Kasumi-1 (cell line): ENCODE measurements around the gene ATAD3B.
"Not testable (repeated sequence)": the region's sequence is repeated elsewhere in the genome, so short reads cannot be mapped to it uniquely, and the experiment has no call there.

ENCODE experiments used
- DNase-seq, 2 experiments: peaks; one replicate each; lab custom pipeline; 2025; lab: John Stamatoyannopoulos, UW

The ATAD3B gene, protein sequence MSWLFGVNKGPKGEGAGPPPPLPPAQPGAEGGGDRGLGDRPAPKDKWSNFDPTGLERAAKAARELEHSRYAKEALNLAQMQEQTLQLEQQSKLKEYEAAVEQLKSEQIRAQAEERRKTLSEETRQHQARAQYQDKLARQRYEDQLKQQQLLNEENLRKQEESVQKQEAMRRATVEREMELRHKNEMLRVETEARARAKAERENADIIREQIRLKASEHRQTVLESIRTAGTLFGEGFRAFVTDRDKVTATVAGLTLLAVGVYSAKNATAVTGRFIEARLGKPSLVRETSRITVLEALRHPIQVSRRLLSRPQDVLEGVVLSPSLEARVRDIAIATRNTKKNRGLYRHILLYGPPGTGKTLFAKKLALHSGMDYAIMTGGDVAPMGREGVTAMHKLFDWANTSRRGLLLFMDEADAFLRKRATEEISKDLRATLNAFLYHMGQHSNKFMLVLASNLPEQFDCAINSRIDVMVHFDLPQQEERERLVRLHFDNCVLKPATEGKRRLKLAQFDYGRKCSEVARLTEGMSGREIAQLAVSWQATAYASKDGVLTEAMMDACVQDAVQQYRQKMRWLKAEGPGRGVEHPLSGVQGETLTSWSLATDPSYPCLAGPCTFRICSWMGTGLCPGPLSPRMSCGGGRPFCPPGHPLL

DNA sequence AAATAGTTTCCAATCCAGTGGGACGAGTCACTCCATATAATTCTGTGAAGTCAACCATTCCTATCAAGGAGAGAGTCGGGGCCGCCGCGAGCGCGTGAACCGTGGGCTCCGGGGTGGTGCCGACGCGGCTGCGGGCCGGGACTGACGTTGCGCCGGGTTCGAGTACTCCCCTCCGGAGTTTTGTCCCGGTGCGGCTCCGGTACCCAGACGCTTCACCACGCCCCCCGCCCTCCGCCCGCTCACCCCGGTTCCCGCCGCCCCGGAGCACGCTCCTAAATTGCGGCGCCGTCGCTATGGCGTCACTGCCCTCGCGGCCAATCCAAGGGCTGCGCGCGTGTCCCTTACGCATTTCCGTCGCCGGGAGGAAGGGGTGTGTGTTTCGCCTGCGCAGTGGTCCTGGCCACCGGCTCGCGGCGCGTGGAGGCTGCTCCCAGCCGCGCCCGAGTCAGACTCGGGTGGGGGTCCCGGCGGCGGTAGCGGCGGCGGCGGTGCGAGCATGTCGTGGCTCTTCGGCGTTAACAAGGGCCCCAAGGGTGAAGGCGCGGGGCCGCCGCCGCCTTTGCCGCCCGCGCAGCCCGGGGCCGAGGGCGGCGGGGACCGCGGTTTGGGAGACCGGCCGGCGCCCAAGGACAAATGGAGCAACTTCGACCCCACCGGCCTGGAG lies at the start of gene ATAD3B:
Gene ATAD3B, plus strand, starts transcription at position 377 of the 664 bp plus-strand sequence. Its CDS starts 120 bp downstream, at position 497.
- DNase-seq = peak; percentile 84

DNA sequence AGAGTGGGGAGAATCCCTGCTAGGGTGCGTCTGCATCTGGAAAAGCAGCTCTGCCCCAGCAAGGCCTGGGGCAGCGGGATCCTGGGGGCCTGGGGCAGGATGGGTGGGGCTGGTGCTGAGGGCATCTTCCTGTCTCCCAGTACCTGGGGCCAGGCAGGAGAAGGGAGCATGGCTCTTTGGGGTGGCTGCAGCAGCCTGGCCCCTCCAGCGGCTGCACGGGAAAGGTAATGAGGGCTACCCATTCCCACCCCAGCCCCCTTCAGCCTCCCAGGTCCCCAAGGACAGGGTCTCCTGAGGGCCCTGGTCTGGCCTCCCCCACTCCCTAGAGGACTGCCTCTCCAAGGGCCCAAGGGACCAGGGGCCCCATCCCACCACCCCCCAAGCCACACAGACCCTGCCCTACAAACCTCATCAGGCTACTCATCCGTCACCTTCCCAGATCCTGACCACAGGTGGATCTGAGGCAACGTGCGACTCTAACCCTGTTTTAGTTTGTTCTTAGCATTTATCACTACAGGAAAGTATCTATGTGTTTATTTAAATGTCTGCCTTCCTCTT lies 49.6 kb upstream of the ATAD3B start:
- DNase-seq = no peak

DNA sequence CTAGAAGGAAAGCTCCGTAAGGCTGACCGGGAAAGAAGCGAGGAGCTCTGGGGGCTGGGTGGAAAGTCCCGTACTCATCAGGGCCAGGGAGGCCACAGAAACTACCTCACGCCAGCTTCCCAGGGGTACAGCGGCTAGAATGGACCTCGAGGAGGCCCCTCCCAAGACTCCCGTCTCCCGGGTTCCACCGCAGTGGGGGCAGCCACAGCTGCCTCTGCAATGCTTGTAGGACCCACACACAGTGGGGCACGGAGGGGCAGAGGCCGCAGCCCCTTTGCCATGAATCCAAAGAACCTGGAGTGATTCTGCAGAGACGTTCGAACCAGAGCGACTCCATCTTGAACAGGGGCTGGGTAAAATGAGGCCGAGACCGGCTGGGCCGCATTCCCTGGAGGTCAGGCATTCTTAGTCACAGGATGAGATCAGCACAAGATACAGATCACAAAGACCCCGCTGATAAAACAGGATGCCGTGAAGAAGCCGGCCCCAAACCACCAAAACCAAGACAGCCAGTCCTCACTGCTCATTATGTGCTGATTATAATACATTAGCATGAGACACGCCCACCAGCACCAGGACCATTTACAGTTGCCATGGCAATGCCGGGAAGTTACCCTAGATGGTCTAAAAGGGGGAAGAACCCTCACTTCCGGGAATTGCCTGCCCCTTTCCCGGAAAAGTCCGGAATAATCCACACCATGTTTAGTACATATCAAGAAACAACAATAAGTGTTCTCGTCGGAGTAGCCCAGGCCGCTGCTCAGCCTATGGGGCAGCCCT lies 48.9 kb upstream of the ATAD3B start:
- DNase-seq = no peak

DNA sequence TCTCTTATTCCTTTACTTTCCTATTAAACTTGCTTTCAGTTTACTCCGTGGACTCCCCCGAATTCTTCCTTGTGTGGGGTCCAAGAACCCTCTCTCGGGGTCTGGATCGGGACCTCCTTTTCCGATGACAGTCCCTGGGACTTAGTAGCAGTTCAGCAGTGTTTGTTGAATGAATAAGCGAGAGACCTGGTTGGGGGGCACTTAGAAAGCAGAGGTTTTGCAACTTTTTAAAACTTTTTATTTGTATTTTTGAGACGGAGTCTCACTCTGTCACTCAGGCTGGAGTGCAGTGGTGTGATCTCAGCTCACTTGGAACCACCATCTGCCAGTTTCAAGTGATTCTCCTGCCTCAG lies 48.3 kb upstream of the ATAD3B start:
- DNase-seq = no peak

DNA sequence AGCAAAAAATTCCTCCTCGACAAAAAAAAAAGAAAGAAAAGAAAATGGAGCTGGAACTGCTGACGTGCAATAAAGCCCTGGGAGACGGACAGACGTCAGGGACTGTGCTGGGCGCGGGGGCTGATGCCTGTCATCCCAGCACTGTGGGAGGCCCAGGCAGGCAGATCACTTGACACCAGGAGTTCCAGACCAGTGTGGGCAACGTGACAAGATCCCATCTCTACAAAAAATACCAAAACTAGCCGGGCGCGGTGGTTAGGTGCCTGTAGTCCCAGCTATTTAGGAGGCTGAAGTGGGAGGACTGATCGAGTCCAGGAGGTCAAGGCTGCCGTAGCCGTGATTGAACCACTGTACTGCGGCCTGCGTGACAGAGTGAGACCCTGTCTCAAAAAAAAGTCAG lies 46.9 kb upstream of the ATAD3B start:
- DNase-seq = no peak

DNA sequence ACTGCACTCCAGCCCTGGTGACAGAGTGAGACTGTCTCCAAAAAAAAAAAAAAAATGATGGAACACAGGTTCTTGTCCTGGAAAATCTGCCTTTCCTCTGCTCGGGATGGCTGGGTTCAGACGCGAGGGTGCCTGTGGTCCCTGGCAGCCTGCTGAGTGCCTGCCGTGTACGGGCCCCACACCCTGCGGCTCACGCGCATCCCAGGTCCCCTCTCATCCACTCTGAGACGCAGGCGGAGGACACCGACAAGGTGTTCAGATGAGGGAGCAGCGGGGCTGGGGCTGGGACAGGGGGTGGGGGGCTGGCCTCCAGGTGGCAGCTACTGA lies 46.2 kb upstream of the ATAD3B start:
- DNase-seq = no peak

DNA sequence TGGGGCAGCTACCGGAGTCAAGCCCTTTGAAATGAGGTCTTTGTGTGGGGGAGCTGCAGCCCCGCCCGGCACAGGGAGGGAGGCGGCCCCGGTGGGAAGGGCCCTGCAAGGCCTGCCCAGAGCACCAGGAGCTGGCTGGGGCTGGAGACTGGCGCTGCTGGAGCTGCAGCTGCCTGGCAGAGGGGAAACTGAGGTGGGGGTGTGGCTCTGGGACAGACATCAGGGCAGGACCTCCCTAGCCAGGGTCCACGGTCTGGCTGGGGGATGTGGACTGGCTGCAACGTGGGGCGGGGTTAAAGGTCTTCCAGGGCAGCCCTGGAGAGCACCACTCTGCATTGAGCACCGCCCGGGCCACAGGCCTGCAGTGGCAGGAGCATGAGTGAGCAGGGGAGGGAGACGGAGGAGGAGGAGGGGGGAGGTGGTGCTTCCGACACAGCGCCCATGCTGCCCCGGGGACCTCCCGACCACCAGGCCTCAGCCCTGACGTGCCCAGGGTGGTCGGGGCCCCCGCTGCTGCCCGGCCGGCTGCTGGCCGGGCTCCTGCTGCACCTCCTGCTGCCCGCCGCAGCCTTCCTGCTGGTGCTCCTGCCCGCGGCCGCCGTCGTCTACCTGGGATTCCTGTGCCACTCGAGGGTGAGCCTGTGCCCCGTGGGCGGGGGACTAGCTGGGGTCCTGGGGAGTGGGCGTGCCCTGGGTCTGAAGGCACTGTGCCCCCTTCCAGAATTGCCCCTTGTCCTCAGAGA lies 45.6 kb upstream of the ATAD3B start:
- no peak for DNase-seq

DNA sequence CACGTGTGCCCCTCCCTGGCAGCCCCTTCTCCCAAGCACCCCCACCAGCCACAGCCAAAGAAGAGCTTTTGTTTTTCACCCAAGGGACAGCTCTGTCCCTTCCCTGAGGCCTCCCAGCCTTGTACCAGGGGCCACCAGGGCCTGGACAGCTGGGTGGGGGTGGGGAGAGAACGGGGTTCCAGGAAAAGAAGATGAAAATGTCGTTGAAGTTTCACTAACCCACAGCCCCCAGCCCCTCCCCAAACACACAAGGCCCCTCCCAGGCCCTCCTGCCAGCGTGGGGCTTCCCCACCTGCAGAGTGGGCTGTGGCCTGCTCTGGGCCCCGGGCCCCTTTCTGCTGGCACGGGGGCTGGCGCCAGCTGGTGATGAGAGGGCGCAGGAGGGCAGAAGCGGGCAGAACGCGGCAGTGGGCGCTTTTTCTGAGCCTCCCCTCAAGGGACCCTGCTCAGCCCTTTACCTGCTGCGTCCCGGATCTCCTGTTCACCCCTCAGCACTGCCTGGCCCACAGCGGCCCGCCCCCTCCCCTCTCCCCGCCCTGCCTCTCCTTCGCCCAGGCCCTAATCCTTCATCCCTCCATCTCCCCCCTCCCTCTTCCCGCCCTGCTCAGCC lies 45.0 kb upstream of the ATAD3B start:
- no peak for DNase-seq

DNA sequence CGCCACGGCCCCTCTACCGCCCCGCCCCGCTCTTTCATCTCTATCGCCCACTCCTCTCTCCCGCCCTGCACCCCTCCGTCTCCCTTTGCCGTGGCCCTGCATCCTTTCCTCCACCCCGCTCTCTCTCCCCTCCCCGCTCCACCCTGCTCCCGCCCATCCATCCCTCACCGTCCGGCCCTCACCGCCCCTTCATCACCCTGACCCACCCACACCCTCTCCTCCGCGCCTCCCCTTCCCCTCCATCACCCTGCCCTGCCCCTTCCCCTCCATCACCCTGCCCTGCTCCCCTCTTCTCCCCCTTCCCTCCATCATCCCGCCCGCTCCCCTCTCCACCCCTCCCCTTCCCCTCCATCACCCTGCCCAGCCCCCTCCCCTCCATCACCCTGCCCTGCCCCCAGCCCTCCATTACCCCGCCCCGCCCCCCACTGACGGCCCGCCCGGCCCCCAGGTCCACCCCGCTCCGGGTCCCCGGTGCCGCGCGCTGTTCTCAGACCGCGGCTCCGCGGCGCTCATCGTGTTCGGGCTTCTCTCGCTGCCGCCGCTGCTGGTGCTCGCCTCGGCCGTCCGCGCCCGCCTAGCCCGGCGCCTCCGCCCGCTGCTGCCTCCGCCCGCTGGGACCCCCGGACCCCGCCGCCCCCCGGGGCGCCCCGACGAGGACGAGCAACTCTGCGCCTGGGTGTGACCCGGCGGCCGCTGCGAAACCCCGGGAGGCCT lies 44.3 kb upstream of the ATAD3B start:
- no peak for DNase-seq

DNA sequence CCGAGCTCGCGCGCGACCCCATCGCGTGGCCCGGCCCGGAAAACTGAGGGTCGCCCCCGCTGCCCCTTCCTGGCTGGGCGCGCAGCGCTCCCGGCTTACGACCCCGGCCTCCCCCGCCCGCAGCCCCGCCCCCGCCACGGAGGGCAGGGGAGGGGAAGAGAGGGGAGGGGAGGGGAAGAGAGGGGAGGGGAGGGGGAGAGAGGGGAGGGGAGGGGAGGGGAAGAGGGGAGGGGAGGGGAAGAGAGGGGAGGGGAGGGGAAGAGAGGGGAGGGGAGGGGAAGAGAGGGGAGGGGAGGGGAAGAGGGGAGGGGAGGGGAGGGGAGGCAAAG lies 43.8 kb upstream of the ATAD3B start:
- DNase-seq = no peak

DNA sequence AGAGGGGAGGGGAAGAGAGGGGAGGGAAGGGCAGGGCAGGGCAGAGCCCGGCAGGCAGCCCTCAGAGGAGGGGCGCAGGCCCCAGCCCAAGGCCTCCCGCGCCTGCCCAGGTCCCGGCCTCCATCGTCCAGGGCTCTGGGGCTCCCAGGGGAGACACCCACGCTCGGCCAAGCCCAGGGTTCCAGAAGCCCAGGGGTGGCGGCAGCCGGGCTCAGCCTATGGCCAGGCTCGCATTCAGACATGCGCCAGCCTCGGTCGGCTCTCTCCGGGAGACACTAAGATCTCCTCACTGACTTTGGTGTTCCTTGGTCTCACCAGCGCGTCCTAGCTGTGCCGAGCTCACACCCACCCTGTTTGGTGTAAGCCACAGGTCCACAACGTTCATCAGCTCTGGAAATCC lies 43.4 kb upstream of the ATAD3B start:
- no peak for DNase-seq

DNA sequence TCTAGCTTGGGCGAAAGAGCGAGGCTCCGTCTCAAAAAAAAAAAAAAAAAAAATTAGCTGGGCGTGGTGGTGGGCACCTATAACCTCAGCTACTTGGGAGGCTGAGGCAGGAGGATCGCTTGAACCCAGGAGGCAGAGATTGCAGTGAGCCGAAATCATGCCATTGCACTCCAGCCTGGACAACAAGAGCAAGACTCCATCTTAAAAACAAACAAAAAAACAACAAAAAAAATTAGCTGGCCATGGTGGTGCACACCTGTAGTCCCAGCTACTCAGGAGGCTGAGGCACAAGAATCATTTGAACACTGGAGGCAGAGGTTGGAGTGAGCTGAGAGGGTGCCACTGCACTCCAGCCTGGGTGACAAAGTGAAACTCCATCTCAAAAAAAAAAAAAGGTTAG lies 42.6 kb upstream of the ATAD3B start:
- DNase-seq = not testable (repeated sequence)

DNA sequence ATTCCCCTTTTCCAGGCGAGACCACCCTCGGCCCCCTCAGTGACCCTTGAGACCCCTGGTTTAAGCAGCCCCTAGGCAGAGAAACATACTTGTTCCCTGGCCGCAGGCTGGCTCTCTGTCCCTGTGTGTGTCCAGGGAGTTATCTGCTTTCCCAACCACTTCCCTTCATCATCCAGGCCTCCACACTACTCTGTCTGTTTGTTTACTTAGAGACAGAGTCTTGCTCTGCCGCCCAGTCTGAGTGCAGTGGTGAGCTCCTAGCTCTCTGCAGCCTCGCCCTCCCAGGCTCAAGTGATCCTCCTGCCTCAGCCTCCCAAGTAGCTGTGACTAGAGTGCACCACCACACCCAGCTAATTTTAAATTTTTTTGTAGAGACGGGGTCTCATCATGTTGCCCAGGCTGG lies 41.9 kb upstream of the ATAD3B start:
- no peak for DNase-seq

DNA sequence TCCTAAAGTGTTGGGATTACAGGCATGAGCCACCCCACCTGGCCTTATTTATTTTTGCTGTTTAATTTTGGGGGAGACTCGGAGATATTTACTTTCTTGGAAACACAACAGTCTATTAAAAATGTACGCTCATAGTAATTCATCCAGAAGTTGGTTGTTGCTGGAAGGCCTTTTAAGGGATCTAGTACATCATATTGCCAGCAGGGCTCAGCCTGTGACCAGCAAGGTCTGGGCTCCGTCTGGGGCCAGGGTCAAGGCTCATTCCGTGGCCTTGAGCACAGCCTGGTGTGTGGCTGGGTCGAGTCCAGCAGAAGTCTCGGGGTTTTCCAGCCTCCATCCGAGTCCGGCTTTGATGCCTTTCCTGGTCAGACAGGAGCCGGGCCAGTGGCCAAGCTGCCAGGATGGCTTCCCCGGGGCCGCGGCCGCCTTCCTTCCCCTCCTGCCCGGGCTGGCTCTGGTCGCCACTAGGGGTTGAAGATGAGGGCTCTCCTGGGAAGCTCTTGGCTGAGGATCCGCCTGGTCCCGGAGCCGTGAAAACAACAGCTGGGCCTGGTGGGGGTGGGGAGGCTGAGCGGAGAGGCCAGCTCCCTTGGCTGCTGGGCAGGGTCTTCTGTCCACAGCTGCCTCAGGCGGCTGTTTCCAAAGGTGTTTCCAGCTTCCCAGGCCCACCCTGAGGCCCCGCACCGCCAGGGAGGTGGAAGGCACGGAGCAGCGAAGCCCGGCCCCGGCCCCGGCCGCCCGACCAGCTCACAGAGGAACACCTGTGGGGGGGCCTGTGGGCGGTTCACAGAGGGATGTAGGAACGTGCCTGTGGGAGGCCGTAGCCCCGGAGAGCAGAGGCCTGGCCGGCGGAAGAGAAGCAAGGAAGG lies 41.2 kb upstream of the ATAD3B start:
- no peak for DNase-seq

DNA sequence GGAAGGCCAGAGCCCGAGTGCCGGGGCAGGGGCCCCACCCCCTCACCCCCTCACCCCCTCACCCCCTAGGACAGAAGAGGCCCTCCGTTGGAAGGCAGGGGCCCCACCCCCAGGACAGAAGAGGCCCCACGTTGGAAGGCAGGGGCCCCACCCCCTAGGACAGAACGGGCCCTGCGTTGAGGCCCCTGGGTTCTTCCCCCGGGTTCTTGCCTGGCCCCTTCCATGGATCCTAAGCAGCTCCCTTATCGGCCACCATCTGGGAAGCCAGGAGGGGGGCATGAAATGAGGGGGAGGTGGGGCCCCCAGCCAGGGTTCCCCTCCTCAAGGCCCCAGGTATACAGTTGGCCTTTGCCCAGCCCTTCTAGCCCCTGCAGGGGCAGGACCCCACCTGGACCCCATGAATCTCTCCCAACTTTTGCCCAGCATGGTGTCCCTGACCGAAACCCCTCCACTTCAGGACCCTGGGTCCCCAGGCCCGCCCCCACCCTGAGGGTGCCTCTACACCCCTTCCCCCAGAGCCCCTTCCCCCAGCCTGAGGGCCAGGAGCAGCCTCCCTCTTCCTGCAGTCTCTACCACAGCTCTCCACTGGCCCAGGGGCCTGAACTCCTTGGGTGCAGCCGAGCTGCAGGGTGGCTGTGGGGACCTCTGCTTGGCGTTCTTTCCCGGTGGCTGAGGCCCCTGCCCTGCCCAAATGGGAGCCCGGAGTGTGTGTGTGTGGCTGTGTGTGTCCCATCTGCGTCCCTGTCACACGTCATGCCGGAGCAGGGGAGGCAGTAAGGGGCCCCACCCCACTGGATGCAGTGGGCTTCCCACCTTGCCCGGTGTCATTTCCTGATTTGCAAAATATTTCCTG lies 40.3 kb upstream of the ATAD3B start:
- DNase-seq = peak in 1 of 2 experiments; percentile 11

DNA sequence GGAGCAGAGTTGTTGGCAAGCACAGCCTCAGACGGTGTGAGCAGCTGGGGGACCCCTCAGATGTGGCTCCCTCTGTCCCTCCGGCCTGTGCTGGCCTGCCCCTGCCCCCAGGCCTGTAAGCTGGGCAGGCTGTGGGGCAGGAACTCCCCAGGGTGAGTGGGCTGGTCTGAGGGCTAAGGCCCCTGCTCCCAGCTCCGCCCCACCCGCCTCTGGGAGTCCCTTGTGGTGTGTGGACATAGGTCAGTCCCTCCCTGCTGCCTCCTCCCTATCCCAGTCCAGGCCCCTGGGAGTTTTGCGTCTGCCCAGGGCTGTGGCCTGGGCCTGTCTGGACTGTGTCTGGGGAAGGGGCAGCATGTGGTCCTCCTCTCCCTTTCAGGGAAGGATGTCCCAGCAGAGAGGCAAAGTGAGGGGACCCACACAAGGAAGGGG lies 39.7 kb upstream of the ATAD3B start:
- no peak for DNase-seq

DNA sequence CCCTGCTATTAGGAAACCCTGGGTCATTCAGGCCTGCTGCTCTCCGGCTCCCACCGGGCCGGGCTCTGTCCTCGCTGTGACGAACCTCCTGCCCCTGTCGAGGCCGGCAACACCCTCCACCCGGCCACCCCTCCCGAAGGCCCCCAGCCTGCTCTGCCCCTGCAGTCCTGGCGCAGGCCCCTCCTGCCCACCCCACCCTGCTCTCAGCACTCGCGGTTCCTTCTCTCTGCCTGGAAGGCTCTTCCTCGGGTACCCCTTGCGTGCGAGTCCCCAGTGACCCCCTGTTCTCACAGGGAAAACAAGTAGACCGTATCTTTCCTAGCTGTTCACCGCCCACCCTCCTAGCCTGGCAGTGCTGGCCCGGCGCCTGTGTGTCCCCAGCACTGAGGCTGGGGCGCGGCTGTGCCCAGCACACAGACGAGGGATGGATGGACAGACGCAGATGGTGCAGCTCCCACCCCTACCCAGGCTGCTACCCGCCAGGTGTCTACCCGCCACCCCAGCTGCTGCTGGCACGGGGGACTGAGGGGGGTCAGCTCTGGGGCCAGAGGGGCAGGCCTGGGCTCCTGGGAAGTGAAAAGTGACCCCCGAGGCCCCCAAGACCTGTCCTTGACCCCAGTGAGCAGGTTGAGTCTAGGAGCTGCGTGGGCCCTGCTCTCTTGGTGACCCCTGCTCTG lies 39.2 kb upstream of the ATAD3B start:
- no peak for DNase-seq
